MG63 (cell line): Measurements from ENCODE around the gene HERC3. TPM values are rescaled to one million over a fixed set of nuclear protein-coding genes. Genes with fewer than 3 reads are reported as not detected.
"Not testable (repeated sequence)": the region's sequence is repeated elsewhere in the genome, so short reads cannot be mapped to it uniquely, and the experiment has no call there.

Experiments used
- DNase-seq: peaks from one replicate; pipeline ENCODE4 v3.0.0-alpha.2; 2020
- H3K27me3 ChIP-seq: fragments of 250-450 bp; sonication (Bioruptor Pico); 2 replicates; pipeline ENCODE4 v1.5.1; 2020; ENCODE audit warnings: mild to moderate bottlenecking, moderate library complexity
- H3K36me3 ChIP-seq: fragments of 250-450 bp; sonication (Bioruptor Pico); 2 replicates; pipeline ENCODE4 v1.5.1; 2020; ENCODE audit warnings: mild to moderate bottlenecking, moderate library complexity
- H3K4me3 ChIP-seq: fragments of 250-450 bp; sonication (Bioruptor Pico); 2 replicates; pipeline ENCODE4 v1.5.1; 2020; ENCODE audit warnings: mild to moderate bottlenecking, moderate library complexity
- H3K9me3 ChIP-seq: fragments of 250-450 bp; sonication (Bioruptor Pico); 2 replicates; pipeline ENCODE4 v1.5.1; 2020; ENCODE audit warnings: mild to moderate bottlenecking, moderate library complexity
- total RNA-seq: library from RNA; depleted of rRNA; stranded (reverse); fragments of >200 nt; shearing (Covaris generic); gene quantifications from 2 replicates; pipeline ENCODE4 v1.2.3, GENCODE V29; 2014; ENCODE audit warnings: low replicate concordance

Gene HERC3
- total RNA-seq, 1 experiment from 2014 or later = 3.3 TPM

DNA sequence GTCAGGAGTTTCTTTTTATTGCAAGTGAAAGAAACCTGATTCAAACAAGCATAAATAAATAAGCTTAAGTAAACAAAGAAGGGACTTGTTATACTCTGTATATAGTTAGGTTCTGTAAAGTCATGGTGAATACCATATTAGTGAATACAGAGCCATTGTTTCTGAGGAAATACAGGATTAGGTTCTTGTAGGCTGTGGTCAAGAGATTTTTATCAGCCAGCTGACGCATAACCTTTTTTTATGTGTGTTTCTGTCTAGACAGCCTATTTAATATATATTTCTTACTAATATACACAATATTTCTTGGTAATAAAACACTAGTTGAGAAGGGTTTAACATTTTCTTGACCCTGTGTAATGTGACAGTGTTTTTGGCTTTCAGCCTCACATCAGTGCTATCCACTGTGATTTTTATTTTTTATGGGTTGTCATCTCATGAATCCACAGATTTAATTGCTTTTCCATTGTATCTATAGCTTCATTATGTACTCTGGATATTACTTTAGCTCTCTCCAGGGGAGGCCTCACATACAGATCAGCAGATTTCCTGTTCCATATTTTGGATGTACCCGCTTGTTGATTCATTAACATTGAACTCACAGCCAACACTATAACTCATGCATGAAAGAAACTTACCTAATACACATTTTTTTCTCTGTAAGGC lies 8.0 kb downstream of the HERC3 start:
- peak; percentile 2 for DNase-seq
- H3K27me3 ChIP-seq = no peaks in the 10 kb centered on the region
- H3K4me3 ChIP-seq = no peak overlapping the region
- H3K36me3 ChIP-seq = no peaks in the 10 kb centered on the region
- H3K9me3 ChIP-seq = no peaks in the 10 kb centered on the region

DNA sequence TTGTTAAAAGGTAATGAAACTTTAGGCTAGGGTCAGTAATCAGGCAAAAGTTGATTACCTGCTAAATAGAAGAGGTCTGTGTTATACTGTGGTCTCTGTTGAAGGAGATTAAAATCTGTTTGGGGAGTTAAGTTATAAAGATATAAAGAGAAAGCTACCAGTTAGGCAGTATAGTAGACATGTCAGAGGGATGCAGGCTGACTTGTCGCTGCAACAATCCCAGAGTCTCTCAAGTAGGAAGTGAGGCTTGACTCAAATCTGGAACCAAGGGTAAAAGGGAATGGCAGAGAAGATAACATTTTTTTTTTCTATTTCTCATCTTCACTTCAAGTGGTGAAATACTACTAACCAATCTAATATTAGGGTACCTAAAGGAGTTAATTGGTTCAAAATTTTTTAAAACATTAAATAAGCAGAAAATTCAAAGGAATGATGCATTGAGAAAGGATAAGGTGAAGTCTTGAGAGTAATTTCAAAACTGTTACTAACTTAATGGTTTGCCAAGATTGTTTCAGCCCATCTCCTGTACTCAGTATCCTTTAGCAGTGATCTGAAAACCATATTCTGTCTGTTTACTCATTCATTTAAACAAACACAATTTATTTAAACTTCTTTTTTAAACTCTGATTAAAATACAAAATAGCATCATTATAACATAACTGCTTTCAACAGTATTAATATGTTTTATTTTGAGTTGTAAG lies 12.8 kb downstream of the HERC3 start:
- no peak overlapping the region for H3K4me3 ChIP-seq
- no peaks in the 10 kb centered on the region for H3K27me3 ChIP-seq
- no peaks in the 10 kb centered on the region for H3K9me3 ChIP-seq
- no peak for DNase-seq
- H3K36me3 ChIP-seq = no peaks in the 10 kb centered on the region

DNA sequence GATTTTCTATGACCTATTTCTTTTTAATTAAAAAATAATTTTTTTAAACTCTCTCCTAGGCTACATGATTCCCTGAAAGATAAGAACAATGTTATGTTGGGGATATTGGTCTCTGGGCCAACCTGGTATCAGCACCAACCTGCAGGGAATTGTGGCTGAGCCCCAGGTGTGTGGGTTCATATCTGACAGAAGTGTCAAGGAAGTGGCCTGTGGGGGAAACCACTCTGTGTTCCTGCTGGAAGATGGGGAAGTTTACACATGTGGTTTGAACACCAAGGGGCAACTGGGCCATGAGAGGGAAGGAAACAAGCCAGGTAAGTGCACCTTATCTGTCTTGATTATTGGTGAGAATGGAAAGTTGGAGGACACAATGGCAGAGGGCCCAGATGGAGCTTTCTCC lies 13.5 kb downstream of the HERC3 start:
- Histone ChIP-seq H3K9me3 (no peaks in the 10 kb centered on the region), H3K36me3 (no peaks in the 10 kb centered on the region), H3K4me3 (no peak overlapping the region), H3K27me3 (no peaks in the 10 kb centered on the region)
- no peak for DNase-seq

DNA sequence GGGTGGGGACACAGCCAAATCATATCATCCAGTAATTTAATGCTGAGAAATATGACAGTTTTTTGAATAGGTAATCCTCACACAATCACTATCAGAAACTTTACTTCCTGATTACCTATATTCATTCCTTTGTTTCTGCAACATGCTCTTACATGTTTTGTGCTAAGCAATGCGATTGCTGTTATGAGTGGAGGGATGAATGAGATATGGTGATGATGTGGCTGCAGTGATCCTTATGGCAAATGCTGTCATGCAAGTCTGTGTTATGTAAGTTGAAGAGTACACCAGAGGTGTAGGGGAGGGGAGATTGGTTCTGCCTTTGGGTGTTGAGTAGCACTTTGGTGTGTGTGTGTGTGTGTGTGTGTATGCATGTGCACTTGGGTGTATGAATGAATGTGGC lies 14.6 kb downstream of the HERC3 start:
- Histone ChIP-seq H3K9me3 (no peaks in the 10 kb centered on the region), H3K36me3 (no peaks in the 10 kb centered on the region), H3K4me3 (no peak overlapping the region), H3K27me3 (no peaks in the 10 kb centered on the region)
- no peak for DNase-seq

DNA sequence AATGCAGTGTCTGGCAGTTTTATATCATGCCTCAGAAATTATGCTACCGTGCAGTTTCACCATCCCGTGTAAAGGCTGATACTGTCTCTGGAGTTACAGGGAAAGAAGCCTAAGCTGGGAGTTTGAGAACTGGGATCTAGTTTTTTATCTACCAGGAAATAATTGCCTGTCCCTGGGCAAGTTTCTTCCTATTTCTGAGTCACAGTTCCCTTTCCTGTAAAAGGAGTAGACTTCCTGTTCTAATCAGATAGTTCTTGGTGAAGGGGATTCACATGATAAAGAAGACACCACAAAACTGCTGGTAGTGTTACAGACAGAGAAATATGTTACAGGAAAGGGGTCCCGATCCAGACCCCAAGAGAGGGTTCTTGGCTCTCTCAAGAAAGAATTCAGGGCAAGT lies 17.1 kb downstream of the HERC3 start:
- no peaks in the 10 kb centered on the region for H3K36me3 ChIP-seq
- no peaks in the 10 kb centered on the region for H3K9me3 ChIP-seq
- no peak for DNase-seq
- no peak overlapping the region for H3K4me3 ChIP-seq
- no peaks in the 10 kb centered on the region for H3K27me3 ChIP-seq

DNA sequence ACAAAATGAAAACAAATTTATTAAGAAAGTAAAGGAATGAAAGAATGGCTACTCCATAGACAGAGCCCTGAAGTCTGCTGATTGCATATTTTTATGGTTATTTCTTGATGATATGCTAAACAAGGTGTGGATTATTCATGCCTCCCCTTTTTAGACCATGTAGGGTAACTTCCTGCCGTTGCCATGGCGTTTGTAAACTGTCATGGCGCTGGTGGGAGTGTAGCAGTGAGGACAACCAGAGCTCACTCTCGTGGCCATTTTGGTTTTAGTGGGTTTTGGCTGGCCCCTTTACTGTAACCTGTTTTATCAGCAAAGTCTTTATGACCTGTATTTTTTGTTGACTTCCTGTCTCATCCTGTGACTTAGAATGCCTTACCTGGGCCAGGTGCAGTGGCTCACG lies 17.5 kb downstream of the HERC3 start:
- not testable (repeated sequence) for H3K4me3 ChIP-seq, H3K27me3 ChIP-seq, H3K9me3 ChIP-seq, DNase-seq, H3K36me3 ChIP-seq

DNA sequence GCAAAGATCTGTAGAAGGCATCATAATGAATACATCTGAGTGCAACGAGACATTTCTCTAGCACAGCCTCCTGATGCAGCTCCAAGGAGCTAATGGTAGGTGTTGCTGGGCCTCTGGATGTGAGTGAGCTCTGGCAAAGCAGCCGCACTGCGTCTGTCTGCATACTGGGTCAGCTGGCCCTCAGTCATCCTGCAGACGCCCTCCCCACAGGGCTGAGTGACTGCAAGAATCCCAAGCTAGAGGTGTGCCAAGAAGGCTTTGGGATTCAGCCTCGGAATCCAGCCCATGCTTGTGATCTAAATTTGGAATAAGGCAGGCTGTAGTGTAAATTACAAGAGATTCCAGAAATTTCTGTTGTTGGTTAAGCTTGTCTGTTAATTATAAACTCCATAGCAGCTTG lies 18.5 kb downstream of the HERC3 start:
- Histone ChIP-seq H3K4me3 (no peak overlapping the region), H3K27me3 (no peaks in the 10 kb centered on the region), H3K9me3 (no peaks in the 10 kb centered on the region), H3K36me3 (no peaks in the 10 kb centered on the region)
- DNase-seq = peak; percentile 65

DNA sequence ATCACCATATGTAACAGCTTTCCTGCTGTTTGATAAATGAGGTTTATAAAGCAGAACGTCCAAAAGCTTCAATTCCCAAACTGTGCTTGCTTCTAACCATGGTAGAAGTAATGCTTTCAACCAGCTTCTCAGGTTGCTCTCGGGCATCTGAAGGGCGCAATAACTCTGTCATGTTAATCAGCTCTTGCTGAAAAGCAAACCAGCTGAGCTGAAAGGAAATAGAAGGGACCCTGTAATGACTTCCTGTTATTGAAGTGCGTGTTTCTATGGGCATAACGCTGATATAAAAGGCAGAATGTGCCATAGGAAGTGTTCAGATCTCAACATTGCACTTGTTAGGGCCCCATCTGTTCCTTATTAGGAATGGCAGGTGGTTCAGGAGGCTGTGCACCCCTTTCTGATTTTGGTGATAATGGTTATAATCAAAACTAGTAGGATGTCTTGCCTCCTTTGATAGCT lies 21.2 kb downstream of the HERC3 start:
- no peak for DNase-seq
- Histone ChIP-seq H3K4me3 (no peak overlapping the region), H3K36me3 (no peaks in the 10 kb centered on the region), H3K27me3 (no peaks in the 10 kb centered on the region), H3K9me3 (no peaks in the 10 kb centered on the region)

DNA sequence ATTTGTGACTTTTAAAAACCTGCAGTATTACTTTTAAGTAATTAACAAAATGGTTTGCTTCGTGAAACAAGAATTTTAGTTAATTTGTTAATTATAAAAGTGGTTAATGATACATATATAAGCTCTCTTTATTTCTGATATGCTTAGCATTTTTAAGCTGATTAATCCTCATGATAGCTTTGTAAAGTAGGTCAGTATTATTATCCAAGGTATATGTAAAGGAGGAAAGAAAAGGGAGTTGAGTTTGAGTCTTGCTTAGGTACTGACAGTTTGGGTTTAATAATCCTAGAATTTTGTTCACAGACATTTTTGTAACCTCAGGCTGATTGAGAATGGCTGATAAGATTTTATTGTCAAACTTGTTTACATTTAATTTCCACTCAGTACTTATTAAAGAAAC lies 21.8 kb downstream of the HERC3 start:
- no peak overlapping the region for H3K4me3 ChIP-seq
- no peaks in the 10 kb centered on the region for H3K27me3 ChIP-seq

DNA sequence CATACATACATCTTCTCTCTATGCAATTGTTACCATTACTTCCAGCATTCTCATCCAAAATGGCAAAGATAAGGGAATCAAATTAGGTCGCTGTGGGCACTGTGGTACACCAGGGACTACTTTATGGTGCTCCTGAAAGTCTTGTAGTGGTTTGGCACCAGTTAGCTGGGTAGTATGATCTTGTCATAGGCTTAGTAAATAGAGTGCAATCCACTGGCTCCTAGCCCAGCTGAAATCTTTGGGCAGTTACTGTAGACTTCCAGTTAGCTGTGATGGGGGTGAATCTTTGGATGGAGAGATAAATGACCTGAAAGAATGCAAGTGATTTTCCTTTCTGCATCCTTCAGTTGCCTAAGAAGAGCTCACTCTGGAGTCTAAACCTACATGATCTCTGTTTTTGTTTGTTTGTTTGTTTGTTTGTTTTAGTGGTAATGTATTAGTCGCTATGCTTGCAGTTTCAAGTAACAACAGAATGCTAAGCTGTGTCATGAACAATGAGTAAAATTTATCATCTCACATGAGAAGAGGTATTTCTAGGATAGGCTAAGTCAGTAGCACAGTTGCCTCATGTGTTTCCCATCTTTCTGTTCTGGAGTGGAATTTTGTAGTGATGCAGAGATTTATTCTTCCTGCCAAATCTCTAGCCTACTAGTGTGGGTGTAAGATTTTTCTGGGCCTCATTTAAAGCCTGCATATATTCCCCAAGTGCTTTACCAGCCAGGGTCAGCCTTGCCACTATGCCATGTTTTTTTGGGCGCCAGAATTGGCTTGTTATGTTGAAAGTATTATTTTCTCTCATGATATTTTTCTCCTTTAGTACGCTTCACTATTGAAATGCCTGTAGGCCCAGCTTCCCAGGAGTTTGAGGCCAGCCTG lies 24.2 kb downstream of the HERC3 start:
- DNase-seq = peak; percentile 81
- Histone ChIP-seq H3K4me3 (no peak overlapping the region), H3K36me3 (no peaks in the 10 kb centered on the region), H3K27me3 (no peaks in the 10 kb centered on the region), H3K9me3 (no peaks in the 10 kb centered on the region)

More for the DNA sequence above, 21.8 kb downstream of the HERC3 start:
- Histone ChIP-seq H3K36me3 (no peaks in the 10 kb centered on the region), H3K9me3 (no peaks in the 10 kb centered on the region)
- no peak for DNase-seq

DNA sequence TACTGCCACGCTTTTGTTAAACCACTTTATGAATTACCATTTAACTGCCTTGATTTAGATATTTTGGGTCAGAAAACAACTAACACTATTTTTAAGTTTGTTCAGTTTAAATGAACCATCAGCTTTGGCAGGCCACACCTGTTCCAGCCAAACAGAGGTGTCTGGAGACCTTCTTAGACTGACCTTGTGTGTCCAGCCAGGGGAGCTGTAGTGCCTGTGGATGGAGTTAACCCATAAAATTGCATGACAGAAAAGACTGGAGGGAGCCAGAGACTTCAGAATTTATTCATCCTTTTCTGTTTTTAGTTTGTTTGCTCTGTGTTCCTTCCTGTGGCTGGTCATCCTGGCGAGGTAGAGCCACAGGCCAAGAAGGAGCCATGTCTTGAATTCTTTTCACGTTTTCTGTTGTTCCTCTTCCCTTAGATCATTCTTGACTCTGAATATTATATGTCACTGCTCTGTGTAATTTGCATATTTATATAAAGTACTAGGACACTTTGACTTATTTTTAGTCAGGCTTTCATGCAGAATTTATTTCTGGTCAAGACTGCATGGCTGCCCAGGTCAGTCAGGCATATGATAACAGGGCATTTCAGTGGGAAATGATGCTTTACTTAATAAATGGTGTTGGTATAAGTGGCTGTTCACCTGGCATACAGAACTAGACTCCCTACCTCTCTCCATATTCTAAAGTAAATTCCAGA lies 26.7 kb downstream of the HERC3 start:
- Histone ChIP-seq H3K27me3 (no peaks in the 10 kb centered on the region), H3K9me3 (no peaks in the 10 kb centered on the region; the same call in 1 of the 2 replicates), H3K4me3 (no peak overlapping the region), H3K36me3 (no peaks in the 10 kb centered on the region)
- DNase-seq = no peak

DNA sequence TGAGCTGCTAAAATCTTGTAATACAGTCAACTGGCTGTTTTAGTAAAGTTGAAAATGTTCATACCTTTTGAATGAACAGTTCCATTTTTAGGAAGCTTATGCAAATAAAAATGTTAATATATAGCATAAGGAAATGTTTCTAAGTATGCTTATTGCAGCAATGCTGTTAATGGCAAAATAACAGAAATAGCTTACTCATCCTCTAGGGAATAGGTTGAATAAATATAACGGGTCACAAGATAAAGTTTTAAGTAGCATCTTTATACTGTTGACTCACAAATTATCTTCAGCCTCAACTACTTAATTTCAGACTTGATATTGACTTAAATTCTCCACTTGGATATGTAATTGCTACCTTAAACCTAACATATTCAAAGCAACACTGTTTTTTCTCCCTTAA lies 27.7 kb downstream of the HERC3 start:
- no peak for DNase-seq
- Histone ChIP-seq H3K36me3 (no peaks in the 10 kb centered on the region), H3K27me3 (no peaks in the 10 kb centered on the region), H3K9me3 (peaks cover 2% of the 10 kb centered on the region), H3K4me3 (no peak overlapping the region)

DNA sequence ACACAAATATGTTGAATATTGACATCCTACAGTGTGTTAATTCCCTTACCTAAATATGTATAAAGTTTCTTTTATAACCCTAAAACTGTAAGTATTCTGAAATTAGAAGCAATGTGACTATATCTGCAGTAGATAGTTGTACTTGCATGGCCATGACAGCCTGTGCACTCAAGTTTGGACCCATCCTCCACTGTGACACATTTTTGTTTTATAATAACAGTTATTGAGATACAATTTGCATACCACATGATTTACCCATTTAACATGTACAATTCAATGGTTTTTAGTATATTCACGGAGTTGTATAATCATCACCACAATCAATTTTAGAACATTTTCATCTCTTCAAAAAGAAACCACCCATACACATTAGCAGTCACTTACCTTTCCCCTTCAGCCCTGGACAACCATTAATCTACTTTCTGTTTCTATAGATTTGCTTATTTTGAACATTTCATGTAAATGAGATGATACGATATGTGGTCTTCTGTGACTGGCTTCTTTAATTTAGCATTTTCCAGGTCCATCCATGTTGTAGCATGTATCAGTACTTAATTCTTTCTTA lies 29.6 kb downstream of the HERC3 start:
- Histone ChIP-seq H3K36me3 (no peaks in the 10 kb centered on the region), H3K9me3 (peaks cover 2% of the 10 kb centered on the region), H3K4me3 (no peak overlapping the region), H3K27me3 (no peaks in the 10 kb centered on the region)
- DNase-seq = no peak

DNA sequence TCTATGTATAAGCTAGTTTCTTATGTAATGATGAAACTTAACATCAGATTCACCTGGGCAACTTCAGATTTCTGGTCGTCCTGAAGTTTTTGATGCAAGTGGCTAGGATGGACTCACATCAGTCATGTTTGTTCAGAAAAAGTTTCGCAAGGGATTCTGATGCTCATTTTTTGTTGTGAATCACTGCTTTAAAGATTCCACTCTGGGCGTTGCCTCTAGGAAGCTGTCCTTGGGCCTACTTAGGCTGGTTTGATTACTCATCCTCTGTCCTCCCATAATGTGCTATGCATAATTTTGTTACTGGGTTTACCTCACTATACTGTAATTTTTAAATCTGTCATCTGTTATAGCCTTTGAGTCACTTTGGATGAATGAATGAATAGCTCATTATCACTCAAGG lies 30.8 kb downstream of the HERC3 start:
- H3K9me3 ChIP-seq = peaks cover 2% of the 10 kb centered on the region
- peak; percentile 55 for DNase-seq
- no peak overlapping the region for H3K4me3 ChIP-seq
- H3K27me3 ChIP-seq = no peaks in the 10 kb centered on the region
- no peaks in the 10 kb centered on the region for H3K36me3 ChIP-seq

DNA sequence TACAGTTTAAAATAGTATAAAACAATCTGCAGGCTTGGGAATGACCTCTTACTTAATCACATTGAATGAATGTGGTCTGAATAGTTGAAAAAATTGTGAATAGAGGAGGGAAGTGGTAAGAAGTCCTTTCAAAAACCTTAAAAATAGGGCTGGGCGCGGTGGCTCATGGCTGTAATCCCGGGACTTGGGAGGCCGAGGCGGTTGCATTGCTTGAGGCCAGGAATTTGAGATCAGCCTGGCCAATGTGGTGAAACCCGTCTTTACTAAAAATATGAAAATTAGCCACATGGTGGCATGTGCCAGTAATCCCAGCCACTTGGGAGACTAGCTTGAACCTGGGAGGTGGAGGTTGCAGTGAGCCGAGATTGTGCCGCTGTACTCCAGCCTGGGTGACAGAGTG lies 36.5 kb downstream of the HERC3 start:
- DNase-seq = peak; percentile 36
- H3K4me3 ChIP-seq = peak overlapping the region; percentile 19
- H3K27me3 ChIP-seq = no peaks in the 10 kb centered on the region
- no peaks in the 10 kb centered on the region for H3K36me3 ChIP-seq
- H3K9me3 ChIP-seq = peaks cover 4% of the 10 kb centered on the region

DNA sequence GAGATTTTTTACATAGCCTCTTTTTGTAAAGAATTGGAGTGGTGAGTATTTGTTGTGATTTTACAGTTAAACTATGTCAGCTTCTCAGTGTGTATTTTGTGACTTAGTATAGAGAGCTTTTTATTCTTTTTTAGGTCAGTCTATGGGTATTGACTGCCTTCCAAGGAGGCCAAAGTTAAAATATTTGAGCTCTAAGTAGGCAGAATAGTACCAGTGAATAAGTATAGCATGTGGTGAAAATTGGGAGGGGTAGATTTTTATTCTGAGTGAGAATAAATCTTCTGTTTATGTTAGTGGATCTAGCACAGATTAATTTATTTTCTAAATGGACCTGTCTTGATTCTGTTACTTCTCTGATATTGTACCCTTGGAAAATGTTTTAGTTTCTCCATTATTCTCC lies 37.5 kb downstream of the HERC3 start:
- no peaks in the 10 kb centered on the region for H3K36me3 ChIP-seq
- no peak for DNase-seq
- no peak overlapping the region for H3K4me3 ChIP-seq
- no peaks in the 10 kb centered on the region for H3K27me3 ChIP-seq
- 0 out of 2 replicates have a peak, but pooled peaks cover 2% of the 10 kb centered on the region for H3K9me3 ChIP-seq
